Activated CD4-positive, alpha-beta T cell treated with anti-CD3 and anti-CD28 coated beads, Interleukin-2, amount 50 U/mL, for 4 hours (primary cell): Measurements from ENCODE around the gene FBXL15.
A peak's percentile ranks its signal among the peaks of the same experiment; 100 is the strongest.
"Not testable (repeated sequence)": the region's sequence is repeated elsewhere in the genome, so short reads cannot be mapped to it uniquely, and the experiment has no call there.

Source experiments
- DNase-seq, 2 experiments: peaks; one replicate each; pipeline ENCODE4 v3.0.0-alpha.2; 2020

The FBXL15 gene

GRCh38 chr10:102431452-102432124 lies 11.0 kb downstream of the FBXL15 start:
- DNase-seq = no peak

GRCh38 chr10:102432162-102432950 lies 11.7 kb downstream of the FBXL15 start, which contains the start of gene CUEDC2:
TSS of gene CUEDC2 (minus strand) at chr10:102432574. CDS start at chr10:102425188, 7,386 bp downstream.
- peak; percentile 92 to 95 for DNase-seq

- no peak for DNase-seq
Measured at GRCh38 chr10:102433619-102434046, 13.0 kb downstream of the FBXL15 start.

- DNase-seq = no peak
Measured at GRCh38 chr10:102434394-102435132, 13.9 kb downstream of the FBXL15 start.

- no peak for DNase-seq
Measured at GRCh38 chr10:102435133-102435497, 14.5 kb downstream of the FBXL15 start.

- peak; percentile 35 to 48 for DNase-seq
Measured at GRCh38 chr10:102435529-102436233, 15.0 kb downstream of the FBXL15 start.

GRCh38 chr10:102436312-102436711 lies 15.7 kb downstream of the FBXL15 start:
- DNase-seq = no peak

- no peak for DNase-seq
Measured at GRCh38 chr10:102437515-102437914, 16.9 kb downstream of the FBXL15 start.

GRCh38 chr10:102438374-102438773 lies 17.7 kb downstream of the FBXL15 start:
- no peak for DNase-seq

- DNase-seq = no peak
Measured at GRCh38 chr10:102444851-102445250, 24.2 kb downstream of the FBXL15 start.

- peak; percentile 87 to 89 for DNase-seq
Measured at GRCh38 chr10:102449321-102450123, 28.9 kb downstream of the FBXL15 start.

GRCh38 chr10:102450124-102450373 lies 29.4 kb downstream of the FBXL15 start:
- DNase-seq = no peak

GRCh38 chr10:102450374-102451104 lies 29.9 kb downstream of the FBXL15 start:
- DNase-seq = peak; percentile 76 to 81

- no peak for DNase-seq
Measured at GRCh38 chr10:102451105-102451969, 30.7 kb downstream of the FBXL15 start, which contains the start of gene C10orf95. TSS of gene C10orf95 (minus strand) at chr10:102451543. CDS start at chr10:102451093, 450 bp downstream.

- peak; percentile 45 to 57 for DNase-seq
Measured at GRCh38 chr10:102452672-102453340, 32.2 kb downstream of the FBXL15 start.

- DNase-seq = no peak
Measured at GRCh38 chr10:102453502-102453901, 32.9 kb downstream of the FBXL15 start.

GRCh38 chr10:102454662-102455487 lies 34.2 kb downstream of the FBXL15 start:
- DNase-seq = not testable (repeated sequence)

GRCh38 chr10:102455893-102456471 lies 35.3 kb downstream of the FBXL15 start:
- no peak for DNase-seq
